COLO668 (cell line): ENCODE data around the gene DDX31.

Experiments used
- DNase-seq: peaks from one replicate; lab custom pipeline; 2025; ENCODE audit not compliant: unreplicated experiment; lab: John Stamatoyannopoulos, UW

The DDX31 gene

GRCh38 chr9:132548751-132549640 is 120.8 kb downstream of the DDX31 start:
- DNase-seq: no peak

DNA sequence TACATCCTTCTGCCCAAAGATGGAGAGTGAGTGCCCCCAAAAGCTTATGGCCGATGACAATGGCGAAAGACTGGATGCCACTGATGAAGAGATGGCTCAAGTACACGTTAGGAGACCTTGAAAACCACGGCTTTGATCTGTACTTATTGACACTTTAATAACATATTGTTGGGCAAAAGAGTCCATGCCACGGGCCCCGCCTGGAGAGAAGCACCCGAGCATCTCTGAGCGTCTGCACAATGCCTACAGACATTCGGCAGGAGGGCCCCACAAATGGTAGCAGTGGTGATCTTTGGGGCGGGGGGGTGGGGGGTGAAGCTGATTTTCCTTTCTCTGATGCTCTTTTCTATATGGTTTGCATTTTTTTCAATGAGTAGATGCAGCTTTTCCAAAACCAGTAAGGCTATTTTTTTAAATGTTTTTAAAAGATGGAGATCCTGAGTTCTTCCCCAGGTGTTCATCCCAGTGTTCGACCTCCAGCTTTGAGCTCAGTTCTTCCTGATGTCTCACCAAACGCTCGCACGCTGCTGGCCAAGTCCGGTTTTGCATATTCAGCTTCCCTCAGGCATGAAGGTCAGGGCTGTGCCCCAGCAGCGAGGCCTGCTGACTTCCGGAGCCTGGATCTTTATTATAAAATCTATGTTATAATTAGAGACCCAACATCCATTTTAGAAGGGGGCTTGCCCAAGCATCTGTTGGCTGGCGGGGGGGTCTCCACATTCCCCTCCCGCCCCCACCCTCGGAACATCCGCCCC is 121.6 kb downstream of the DDX31 start:
- DNase-seq: no peak

GRCh38 chr9:132547436-132547835 is 122.3 kb downstream of the DDX31 start:
- DNase-seq: no peak

DNA sequence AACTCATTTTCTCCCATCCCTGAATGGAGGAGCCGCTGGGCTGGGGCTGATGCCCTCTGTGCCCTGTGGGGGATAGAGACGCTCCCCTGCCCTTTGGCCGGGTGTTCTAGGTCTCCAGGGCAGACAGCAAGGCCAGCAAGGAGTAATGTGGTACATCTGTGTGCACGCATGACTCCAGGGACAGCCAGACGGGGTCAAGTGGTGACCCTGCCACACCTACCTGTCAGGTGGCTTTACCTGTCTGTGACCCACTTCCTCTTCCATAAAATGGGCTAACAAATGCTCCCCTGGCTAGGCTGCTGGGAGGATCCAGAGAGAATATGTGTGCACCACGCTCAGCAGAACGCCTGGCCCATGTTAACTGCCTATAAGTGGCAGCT is 122.7 kb downstream of the DDX31 start:
- DNase-seq: no peak

DNA sequence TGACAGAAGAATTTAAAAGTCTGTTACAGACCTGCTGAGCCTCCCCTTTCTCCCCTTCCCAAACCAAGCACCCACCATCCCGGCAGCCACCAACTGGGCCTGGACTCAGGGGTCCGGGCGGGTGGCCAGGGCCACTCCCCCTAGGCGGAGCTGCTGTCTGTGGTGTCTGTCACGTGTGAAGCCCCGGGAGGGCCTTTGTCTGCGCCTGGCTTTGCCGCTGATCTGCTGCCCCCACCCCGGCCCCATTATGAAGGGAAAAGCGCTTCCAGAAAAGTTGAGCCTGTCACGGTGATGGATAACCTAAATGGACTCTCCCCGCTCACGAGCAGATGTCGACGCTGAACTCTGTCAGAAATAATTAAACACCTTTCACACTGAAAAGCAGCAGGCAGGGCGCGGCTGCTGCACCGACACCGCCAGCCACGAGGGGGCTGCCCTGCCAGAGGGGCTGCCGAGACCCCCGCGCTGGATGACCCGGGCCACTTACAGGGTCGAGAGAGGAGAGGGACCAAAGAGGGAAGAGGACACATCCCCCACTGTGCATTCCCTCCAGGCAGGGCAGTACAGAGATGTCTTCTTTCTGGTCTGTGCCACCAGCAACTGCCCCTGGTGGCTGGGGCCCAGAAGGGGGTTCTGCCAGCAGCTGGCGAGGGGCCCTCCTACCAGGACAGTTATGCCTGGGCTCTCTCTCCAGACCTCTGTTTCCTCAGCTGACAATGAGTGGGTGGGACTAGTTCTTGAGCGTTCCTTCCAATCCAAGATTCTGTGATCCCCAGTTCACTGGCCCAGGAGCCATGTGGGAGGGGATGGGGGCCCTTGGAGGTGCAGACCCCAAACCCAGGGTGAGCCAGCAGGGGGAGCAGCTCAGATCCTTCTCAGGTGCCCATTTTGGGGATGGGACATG is 123.4 kb downstream of the DDX31 start:
- no peak for DNase-seq

DNA sequence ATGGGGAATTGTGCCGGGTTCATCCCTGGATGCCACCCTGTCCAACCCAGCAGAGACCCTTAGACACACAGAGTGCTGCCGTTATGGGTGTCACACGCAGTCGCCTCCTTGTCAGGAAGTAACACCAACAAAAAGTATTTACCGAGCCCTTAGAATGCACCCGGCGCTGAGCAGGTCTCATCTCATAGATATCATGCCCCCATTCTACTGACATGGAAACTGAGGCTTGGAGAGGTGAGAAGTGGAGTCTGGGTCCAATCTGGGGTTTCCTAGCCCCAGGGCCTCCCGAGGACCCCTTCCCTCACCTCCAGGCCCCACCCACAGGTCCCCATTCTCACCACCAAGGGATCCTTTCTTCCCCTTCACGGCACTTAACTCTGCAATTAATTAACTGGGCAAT is 124.2 kb downstream of the DDX31 start:
- DNase-seq: no peak

DNA sequence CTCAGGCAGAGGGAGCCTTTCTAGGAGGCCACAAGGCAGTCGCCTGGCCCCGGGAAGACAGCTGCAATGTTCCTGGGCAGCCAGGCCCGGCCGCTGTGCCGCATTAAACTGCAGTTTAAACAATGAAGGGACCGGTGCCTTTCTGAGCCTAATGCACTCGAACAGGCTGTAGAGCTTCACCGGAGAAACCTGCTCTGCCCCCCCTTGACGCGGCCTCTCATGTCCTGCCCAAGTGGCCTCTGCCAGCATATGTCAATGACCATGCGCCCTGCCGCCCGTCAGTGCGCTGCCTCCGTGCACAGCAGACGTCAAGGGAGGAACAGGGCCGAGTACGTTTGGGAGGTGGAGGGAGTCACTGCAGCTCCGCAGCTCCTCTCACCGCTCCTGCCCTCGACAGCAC is 125.8 kb downstream of the DDX31 start:
- DNase-seq: no peak

GRCh38 chr9:132543251-132543650 is 126.5 kb downstream of the DDX31 start:
- DNase-seq: no peak
